Fibroblast of mammary gland (primary cell): ENCODE results near the gene DHRS9.

Experiments used
- DNase-seq: peaks from one replicate; pipeline ENCODE4 v3.0.0-alpha.2; 2010; ENCODE audit warnings: low read depth
- H3K4me3 ChIP-seq: 2 replicates; pipeline ENCODE4 v1.5.1; 2011; ENCODE audit warnings: low read depth, mild to moderate bottlenecking, low read length, moderate library complexity; ENCODE audit not compliant: control insufficient read depth
- TF ChIP-seq, protein P1 (sequence below): conservative IDR thresholded peaks from 2 replicates; pipeline ENCODE4 v1.5.1; 2011; ENCODE audit warnings: low read depth, low read length, inconsistent platforms; ENCODE audit not compliant: control insufficient read depth, insufficient read depth

DHRS9 gene

DNA sequence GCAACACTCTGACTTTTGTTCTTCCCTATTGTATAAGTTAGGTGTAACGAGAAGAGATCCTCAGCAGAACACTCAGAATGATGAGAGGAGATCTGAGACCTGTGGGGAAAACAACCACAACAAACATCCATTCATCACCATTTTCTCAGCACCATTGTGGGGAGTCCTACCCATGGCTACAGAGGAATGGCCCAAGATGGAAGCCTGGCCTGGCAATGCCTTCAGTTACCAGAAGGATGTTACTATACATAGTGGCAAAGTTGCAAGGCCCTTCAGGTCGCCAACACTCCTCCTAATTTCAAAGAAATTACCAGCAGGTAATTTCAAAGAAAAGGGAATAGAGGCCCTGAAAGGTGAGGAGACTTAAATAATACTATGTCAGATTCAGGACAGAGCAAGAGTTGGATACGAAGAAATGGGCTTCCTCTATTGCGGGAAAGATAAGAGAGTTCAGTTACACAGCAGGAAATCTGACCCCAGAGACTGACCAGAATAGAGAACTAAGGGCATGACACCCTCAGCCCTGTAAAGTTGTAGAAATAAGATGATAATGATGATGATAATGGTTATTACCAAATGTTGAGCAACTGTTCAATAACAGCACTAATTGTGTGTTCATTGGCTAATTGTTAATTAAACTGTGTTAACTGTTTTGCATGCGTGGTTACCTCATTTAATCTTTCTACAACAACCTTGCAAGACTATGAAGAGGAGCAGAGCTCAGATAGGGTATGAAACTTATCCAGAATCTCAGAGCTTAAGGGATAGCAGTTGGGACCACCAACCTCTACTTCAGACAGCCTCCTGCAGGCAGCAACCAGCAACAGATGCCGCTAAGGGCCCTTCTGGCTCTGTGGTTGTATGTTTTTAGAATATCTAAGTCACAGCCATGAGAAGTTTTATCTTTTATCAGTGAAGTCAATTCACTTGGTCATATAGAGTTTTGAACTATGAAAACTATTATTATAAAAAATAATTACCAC is 37.5 kb downstream of the DHRS9 start:
- TF ChIP-seq, protein P1, sequence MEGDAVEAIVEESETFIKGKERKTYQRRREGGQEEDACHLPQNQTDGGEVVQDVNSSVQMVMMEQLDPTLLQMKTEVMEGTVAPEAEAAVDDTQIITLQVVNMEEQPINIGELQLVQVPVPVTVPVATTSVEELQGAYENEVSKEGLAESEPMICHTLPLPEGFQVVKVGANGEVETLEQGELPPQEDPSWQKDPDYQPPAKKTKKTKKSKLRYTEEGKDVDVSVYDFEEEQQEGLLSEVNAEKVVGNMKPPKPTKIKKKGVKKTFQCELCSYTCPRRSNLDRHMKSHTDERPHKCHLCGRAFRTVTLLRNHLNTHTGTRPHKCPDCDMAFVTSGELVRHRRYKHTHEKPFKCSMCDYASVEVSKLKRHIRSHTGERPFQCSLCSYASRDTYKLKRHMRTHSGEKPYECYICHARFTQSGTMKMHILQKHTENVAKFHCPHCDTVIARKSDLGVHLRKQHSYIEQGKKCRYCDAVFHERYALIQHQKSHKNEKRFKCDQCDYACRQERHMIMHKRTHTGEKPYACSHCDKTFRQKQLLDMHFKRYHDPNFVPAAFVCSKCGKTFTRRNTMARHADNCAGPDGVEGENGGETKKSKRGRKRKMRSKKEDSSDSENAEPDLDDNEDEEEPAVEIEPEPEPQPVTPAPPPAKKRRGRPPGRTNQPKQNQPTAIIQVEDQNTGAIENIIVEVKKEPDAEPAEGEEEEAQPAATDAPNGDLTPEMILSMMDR = no peak
- no peak for DNase-seq
- H3K4me3 ChIP-seq = no peak overlapping the region

DNA sequence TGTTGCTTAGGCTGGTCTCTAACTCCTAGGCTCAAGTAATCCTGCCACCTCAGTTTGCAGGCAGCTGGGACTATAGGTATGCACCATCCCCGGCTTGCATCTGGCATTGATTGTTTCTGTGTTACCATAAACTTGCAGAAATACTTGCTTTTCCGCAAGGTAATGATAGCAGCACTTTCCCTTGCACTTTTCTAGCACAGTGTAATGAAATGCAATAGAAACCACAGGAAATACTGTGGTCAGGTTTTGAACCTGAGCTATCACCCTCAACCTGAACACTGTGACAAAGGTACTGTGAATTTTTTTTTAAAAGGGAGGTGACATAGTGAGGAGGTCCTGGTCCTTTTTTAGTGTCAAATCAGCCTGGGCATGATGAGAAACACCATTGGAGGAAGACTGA is 38.3 kb downstream of the DHRS9 start:
- H3K4me3 ChIP-seq = no peak overlapping the region
- DNase-seq = no peak
- TF ChIP-seq, protein P1 = no peak

DNA sequence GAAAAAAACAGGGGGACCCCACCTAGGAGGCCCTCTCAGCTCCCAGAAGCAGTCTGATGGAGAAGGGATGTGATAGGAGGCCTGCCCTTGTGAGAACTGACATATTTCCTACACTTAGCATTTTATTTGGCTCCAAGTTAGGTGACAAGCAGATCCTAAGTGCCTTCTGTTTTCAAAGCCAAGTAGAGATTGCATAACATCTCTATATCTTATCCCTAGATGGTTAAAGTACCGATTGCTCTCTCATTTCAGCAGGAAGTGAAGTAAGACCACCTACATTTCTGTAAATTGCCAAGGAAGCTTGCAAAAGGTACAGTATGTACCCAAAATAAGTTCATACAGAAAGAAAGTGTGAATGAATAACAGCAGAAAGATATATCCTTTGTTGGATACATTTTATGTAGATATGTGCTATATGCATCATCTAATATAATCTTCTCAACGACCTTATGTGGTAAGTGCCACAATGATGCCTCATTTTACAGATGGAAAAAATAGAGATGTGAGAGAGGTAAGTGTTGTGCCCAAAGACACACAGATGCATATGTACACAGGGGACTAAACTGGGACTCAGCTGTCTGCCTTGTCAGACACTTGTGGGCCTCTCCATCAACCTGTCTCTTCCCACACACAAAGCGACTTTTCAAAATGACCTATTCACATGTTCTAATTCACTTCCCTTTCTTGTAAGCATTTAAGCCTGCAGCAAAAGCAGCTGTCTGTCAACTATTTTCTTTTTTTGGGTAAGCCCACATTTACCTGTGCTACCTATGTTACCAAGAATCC is 38.9 kb downstream of the DHRS9 start:
- DNase-seq = no peak
- TF ChIP-seq, protein P1 = no peak
- H3K4me3 ChIP-seq = no peak overlapping the region

DNA sequence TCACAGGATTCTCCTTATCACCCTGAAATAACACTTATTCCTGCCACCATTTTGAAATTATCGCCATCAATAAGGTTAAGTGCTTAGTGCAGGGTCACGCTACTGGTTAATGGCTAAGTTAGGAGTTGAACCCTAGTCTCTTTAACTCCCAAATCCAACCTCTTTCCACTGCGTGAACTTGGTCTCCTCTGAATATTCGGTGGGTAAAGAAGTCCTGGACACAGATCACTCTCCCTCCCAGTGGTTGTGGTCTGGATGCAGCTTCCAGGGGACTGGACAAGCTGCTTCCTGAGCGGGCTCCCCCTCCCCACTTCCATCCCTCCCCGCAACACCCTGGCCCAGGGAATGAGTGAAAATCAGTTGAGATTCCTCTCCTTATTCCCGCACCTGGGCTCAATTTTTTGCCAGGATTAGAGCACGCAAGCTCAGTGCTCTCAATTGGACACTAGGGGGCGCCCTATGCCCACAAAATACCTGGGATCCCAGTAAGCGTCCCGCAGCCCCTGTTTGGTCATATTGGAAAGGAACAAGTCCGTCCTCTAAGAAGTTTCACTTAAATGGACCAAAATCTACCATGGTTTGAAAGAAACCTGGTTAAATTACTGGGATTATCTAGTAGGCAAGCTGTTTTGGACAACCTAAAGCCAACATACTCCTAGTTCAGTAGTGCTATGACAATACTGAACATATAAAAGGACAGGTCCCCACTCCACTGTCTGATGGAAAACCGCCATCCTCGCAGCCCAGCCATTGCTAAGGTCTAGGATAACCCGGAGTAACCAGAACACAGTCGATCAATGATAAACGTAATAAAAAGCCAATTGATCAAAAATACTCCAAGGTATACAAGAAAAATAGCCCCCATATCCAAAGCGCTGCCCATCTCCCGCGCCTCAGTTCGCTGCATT is 40.4 kb downstream of the DHRS9 start:
- H3K4me3 ChIP-seq = no peak overlapping the region
- peak; percentile 73 for DNase-seq
- TF ChIP-seq, protein P1 = peak; percentile 83

DNA sequence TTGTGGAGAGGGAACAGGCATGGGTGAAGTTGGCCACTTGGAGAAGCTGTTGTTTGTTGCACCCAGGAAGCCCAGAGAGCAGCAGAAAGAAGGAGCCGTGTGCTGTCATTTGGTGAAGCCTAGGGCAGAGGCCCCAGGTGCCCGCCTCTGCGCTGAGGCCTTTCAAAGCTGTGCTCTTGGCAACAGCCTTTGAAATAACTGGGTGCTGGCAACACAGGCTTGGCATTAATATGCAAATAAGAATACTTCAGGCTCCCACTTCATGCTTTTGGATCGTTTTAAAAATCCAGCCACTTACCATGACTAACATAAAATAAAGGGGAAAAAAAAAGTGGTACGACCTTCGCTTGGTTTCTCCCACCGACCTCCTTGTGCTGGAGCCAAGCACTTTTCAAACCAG is 41.1 kb downstream of the DHRS9 start:
- TF ChIP-seq, protein P1 = no peak
- H3K4me3 ChIP-seq = no peak overlapping the region
- DNase-seq = no peak

DNA sequence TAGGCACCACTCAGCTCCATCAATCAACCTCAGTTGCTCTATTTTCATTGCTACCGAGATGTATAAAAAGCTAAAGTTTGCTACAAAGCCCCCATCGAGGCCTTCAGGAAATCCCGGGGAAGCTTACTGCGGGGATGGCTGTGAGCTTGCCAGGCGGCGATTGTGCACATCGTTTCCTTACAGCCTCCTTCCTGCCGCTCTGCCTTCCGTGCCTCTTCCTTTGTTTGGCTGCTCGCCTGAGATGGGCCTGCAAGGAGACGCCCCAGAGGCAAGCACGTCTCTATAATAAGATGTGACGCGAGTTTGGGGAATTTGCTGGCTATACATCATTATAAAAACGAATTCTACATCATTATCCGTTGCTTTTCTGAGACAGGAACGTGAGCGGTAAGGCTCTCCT is 41.6 kb downstream of the DHRS9 start:
- no peak for DNase-seq
- TF ChIP-seq, protein P1 = no peak
- H3K4me3 ChIP-seq = no peak overlapping the region
